Fibroblast of pulmonary artery (primary cell): Measurements from ENCODE around the gene KRT82.

ENCODE experiments used
- DNase-seq: peaks from one replicate; pipeline ENCODE4 v3.0.0-alpha.2; 2010; ENCODE audit warnings: low read depth
- H3K4me3 ChIP-seq: replicated peaks from 2 replicates; pipeline ENCODE4 v1.5.1; 2011; ENCODE audit warnings: low read depth, mild to moderate bottlenecking, control low read depth, low read length, moderate library complexity
- CTCF ChIP-seq: IDR thresholded peaks from 2 replicates; pipeline ENCODE4 v1.5.1; 2011; ENCODE audit warnings: mild to moderate bottlenecking, control low read depth, low read length, inconsistent platforms; ENCODE audit errors: missing control alignments

KRT82 gene

GRCh38 chr12:52378091-52378490 lies 28.0 kb downstream of the KRT82 start:
- H3K4me3 ChIP-seq = no peak overlapping the region
- no peak for DNase-seq
- no peak for TF ChIP-seq CTCF

GRCh38 chr12:52377266-52377665 lies 28.9 kb downstream of the KRT82 start:
- TF ChIP-seq CTCF = no peak
- H3K4me3 ChIP-seq = no peak overlapping the region
- no peak for DNase-seq

- no peak overlapping the region for H3K4me3 ChIP-seq
- TF ChIP-seq CTCF = peak; percentile 96
- peak; percentile 95 for DNase-seq
Measured at GRCh38 chr12:52372216-52373154, 33.6 kb downstream of the KRT82 start.

- no peak for TF ChIP-seq CTCF
Measured at GRCh38 chr12:52371716-52372115, 34.4 kb downstream of the KRT82 start.

GRCh38 chr12:52370926-52371608 lies 35.1 kb downstream of the KRT82 start:
- H3K4me3 ChIP-seq = no peak overlapping the region
- DNase-seq = peak; percentile 76
- TF ChIP-seq CTCF = no peak

More at GRCh38 chr12:52371716-52372115, 34.4 kb downstream of the KRT82 start:
- DNase-seq = no peak
- H3K4me3 ChIP-seq = no peak overlapping the region

- TF ChIP-seq CTCF = no peak
- no peak for DNase-seq
- H3K4me3 ChIP-seq = no peak overlapping the region
Measured at GRCh38 chr12:52369809-52370208, 36.3 kb downstream of the KRT82 start.
